ENCODE measurements around the gene RPS6KA4.
"Not testable (repeated sequence)": the region's sequence is repeated elsewhere in the genome, so short reads cannot be mapped to it uniquely, and the experiment has no call there.

Gene RPS6KA4

DNA sequence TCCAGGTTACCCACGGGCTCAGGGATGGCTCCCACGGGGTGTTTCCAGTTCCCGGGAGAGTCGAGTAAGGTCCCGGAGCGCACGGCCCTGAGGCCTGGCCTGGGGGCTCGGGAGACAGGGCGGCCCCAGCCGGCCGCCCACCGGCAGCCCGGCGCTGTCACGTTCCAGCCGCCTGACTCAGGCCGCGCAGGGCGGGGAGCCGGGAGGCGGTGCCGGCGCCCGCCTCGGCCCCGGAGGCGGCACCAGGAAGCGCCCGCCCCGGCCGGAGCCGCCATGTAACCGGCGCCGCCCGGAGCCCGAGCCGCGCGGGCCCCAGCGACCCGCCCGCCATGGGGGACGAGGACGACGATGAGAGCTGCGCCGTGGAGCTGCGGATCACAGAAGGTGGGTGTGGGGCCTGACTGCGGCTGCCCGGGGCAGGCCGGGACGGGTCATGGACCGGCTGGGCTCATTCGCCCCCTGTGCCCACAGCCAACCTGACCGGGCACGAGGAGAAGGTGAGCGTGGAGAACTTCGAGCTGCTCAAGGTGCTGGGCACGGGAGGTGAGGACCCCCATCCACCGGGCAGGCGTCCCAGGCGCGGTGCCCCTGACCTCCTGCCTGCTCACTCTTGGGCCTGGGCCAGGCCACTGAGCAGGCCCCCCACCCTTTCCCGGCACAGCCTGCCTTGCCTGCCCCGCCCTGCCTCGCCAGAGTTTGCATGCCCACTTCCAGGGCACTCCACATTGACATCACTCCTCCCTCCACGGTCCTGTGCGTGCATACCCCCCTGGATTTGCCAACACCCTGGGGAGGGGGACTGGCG is at the start of gene RPS6KA4:
TSS of gene RPS6KA4 (plus strand) at position 256 of the 805 bp plus-strand sequence. CDS start at position 330, 74 bp downstream.
- peaks cover 29% of the 10 kb centered on the region for H3K4me1 Mint-ChIP-seq (ENCODE audit: low read depth)
- H3K9me3 Mint-ChIP-seq = no peaks in the 10 kb centered on the region
- H3K36me3 Mint-ChIP-seq (ENCODE audit: low read depth) = peaks cover 33% of the 10 kb centered on the region
- DNase-seq (ENCODE audit: low spot score) = peak; percentile 73
- H3K27me3 Mint-ChIP-seq (ENCODE audit: low read depth) = no peaks in the 10 kb centered on the region
- peak within 1 kb of the TSS; percentile 80 for H3K27ac Mint-ChIP-seq
- peak within 1 kb of the TSS; percentile 92 for H3K4me3 Mint-ChIP-seq

DNA sequence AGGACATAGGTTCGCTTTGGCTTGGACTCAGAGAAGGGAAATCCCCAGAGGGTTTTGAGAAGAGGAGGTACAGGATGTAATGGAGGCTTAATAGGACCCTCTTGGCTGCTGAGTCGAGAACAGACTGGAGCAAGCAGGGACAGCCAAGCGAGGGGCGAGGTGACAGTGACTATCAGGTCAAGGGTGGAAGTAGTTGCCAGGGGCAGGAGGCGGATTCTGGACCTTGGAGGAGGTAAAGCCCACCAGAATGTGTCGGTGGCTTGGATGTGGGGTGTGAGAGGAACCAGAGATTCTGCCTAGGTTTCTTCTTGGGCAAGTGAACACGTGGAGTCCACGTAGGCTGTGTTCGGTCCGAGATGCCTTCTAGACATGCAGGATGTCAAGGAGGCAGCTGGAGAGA is 46.0 kb upstream of the RPS6KA4 start:
- peaks cover 19% of the 10 kb centered on the region for H3K4me1 Mint-ChIP-seq (ENCODE audit: low read depth)
- no peak for DNase-seq (ENCODE audit: low spot score)
- peak overlapping the region; percentile 37 for H3K27ac Mint-ChIP-seq
- H3K4me3 Mint-ChIP-seq = no peak overlapping the region
- peaks cover 32% of the 10 kb centered on the region for H3K36me3 Mint-ChIP-seq (ENCODE audit: low read depth)
- no peaks in the 10 kb centered on the region for H3K9me3 Mint-ChIP-seq
- H3K27me3 Mint-ChIP-seq (ENCODE audit: low read depth) = no peaks in the 10 kb centered on the region

DNA sequence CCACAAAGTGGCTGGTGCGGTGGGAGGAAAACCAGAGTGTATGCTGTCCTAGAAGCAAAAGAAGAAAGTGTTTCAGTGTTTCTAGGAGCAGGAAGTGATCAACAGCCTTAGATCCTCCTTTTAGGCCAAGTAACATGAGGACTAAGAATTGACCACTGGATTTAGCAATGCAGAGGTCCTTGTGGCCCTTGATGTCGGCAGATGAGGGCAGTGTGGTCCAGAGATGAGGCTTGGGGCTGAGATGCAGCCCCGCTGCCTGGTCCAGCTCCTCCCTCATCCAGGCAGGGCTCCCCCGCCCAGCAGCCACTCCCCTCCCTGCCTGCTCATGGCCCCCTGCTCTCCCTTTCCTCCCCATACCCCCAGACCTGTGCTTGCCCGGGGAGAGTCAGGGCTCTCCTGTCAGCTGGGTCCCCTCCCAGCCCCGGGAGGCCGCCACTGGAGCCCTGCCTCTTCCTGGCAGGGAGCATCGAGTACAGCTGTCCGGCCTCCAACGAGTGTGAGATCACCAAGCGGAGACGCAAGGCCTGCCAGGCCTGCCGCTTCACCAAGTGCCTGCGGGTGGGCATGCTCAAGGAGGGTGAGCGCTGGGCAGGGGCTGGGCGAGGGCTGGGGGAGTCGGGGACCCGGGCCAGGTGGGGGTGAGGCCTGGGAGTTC is 45.3 kb upstream of the RPS6KA4 start:
- peaks cover 32% of the 10 kb centered on the region for H3K36me3 Mint-ChIP-seq (ENCODE audit: low read depth)
- H3K27ac Mint-ChIP-seq = peak overlapping the region; percentile 33
- peaks cover 19% of the 10 kb centered on the region for H3K4me1 Mint-ChIP-seq (ENCODE audit: low read depth)
- H3K27me3 Mint-ChIP-seq (ENCODE audit: low read depth) = no peaks in the 10 kb centered on the region
- DNase-seq (ENCODE audit: low spot score) = no peak
- H3K4me3 Mint-ChIP-seq = no peak overlapping the region
- no peaks in the 10 kb centered on the region for H3K9me3 Mint-ChIP-seq

DNA sequence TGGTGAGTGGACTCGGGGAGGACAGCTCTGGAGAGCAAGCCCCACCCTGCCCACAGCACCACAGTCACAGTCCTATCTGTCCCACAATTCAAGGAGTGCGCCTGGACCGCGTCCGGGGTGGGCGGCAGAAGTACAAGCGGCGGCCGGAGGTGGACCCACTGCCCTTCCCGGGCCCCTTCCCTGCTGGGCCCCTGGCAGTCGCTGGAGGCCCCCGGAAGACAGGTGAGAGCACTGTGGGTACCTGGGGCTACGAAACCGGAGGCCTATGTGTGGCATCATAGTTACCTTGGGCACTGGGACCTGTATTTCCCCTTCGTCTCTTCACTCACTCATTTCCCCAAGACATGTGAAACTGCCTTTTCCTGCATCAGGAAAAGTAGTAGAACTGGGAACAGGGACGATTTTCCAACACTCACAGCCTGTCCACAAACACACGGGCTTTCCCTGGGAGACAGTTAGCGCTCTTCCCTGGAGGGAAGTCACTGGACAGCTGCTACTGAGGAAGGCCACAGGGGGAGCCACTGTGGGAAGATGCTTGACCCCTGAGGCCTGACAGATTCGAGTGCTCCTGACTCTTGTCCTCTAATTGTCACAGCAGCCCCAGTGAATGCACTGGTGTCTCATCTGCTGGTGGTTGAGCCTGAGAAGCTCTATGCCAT is 44.7 kb upstream of the RPS6KA4 start:
- Mint-ChIP-seq H3K4me3 (no peak overlapping the region), H3K4me1 (ENCODE audit: low read depth) (peaks cover 23% of the 10 kb centered on the region), H3K36me3 (ENCODE audit: low read depth) (peaks cover 32% of the 10 kb centered on the region), H3K27ac (no peak overlapping the region), H3K27me3 (ENCODE audit: low read depth) (no peaks in the 10 kb centered on the region), H3K9me3 (no peaks in the 10 kb centered on the region)
- DNase-seq (ENCODE audit: low spot score) = no peak

DNA sequence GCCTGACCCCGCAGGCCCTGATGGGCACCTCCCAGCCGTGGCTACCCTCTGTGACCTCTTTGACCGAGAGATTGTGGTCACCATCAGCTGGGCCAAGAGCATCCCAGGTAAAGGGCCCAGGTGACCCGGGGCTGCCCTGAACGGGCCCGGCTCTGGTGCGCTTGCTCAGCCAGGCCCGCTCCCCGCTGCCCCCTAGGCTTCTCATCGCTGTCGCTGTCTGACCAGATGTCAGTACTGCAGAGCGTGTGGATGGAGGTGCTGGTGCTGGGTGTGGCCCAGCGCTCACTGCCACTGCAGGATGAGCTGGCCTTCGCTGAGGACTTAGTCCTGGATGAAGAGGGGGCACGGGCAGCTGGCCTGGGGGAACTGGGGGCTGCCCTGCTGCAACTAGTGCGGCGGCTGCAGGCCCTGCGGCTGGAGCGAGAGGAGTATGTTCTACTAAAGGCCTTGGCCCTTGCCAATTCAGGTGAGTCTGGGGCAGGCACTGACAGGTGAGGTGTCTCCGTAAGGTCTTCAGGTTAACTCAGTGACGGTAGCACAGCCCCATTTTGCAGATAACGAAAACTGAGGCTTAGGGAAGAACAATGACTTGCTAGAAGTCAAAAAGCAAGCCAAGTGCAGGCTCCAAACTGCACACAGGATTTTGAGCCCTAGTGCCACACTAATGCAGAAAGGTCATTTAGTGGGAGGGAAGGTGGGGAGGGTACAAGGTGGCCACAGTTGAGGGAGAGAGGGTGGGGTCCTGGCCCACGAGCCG is 44.0 kb upstream of the RPS6KA4 start:
- no peaks in the 10 kb centered on the region for H3K9me3 Mint-ChIP-seq
- H3K4me1 Mint-ChIP-seq (ENCODE audit: low read depth) = peaks cover 25% of the 10 kb centered on the region
- no peak overlapping the region for H3K27ac Mint-ChIP-seq
- no peaks in the 10 kb centered on the region for H3K27me3 Mint-ChIP-seq (ENCODE audit: low read depth)
- H3K36me3 Mint-ChIP-seq (ENCODE audit: low read depth) = peaks cover 35% of the 10 kb centered on the region
- H3K4me3 Mint-ChIP-seq = peak overlapping the region; percentile 26
- DNase-seq (ENCODE audit: low spot score) = no peak

DNA sequence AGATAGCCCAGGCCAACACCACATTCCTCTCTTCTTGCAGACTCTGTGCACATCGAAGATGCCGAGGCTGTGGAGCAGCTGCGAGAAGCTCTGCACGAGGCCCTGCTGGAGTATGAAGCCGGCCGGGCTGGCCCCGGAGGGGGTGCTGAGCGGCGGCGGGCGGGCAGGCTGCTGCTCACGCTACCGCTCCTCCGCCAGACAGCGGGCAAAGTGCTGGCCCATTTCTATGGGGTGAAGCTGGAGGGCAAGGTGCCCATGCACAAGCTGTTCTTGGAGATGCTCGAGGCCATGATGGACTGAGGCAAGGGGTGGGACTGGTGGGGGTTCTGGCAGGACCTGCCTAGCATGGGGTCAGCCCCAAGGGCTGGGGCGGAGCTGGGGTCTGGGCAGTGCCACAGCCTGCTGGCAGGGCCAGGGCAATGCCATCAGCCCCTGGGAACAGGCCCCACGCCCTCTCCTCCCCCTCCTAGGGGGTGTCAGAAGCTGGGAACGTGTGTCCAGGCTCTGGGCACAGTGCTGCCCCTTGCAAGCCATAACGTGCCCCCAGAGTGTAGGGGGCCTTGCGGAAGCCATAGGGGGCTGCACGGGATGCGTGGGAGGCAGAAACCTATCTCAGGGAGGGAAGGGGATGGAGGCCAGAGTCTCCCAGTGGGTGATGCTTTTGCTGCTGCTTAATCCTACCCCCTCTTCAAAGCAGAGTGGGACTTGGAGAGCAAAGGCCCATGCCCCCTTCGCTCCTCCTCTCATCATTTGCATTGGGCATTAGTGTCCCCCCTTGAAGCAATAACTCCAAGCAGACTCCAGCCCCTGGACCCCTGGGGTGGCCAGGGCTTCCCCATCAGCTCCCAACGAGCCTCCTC is 43.1 kb upstream of the RPS6KA4 start:
- Mint-ChIP-seq H3K36me3 (ENCODE audit: low read depth) (peaks cover 37% of the 10 kb centered on the region), H3K4me1 (ENCODE audit: low read depth) (peaks cover 24% of the 10 kb centered on the region)

DNA sequence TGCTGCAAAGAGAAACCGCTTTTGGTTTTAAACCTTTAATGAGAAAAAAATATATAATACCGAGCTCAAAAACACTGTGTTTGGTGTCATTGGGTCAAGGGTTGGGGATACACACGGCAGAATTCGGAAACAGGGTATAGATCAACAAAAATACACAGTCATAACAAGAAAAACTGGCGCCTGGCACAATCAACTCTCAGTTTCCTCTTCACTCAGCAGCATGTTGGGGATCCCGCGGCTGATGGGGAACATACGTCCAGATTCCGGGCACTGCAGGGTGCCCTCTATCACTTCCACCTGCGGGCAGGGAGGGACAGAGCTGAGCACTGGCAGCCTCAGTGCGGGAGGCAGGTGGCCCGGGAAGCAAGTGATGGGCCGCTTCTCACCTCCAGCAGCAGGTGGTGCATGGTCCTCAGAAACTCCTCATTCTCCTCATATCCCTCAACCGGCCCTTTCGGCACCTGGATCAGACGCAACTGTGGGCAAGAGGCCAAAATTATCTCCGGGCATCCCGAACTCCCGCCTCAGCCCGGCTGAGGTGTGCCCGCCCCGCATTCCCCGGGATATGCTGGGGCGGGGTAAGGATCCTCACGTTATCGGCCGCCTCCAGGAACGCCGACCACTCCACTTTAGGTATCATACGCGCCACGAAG is 42.2 kb upstream of the RPS6KA4 start:
- DNase-seq (ENCODE audit: low spot score) = peak; percentile 40
- Mint-ChIP-seq H3K9me3 (no peaks in the 10 kb centered on the region), H3K27ac (peak overlapping the region; percentile 100), H3K4me1 (ENCODE audit: low read depth) (peaks cover 25% of the 10 kb centered on the region), H3K4me3 (peak overlapping the region; percentile 97), H3K27me3 (ENCODE audit: low read depth) (no peaks in the 10 kb centered on the region), H3K36me3 (ENCODE audit: low read depth) (peaks cover 42% of the 10 kb centered on the region)

More for the DNA sequence above, 43.1 kb upstream of the RPS6KA4 start:
- Mint-ChIP-seq H3K27ac (peak overlapping the region; percentile 100), H3K4me3 (peak overlapping the region; percentile 97)
- H3K9me3 Mint-ChIP-seq; DNase-seq (ENCODE audit: low spot score); H3K27me3 Mint-ChIP-seq (ENCODE audit: low read depth): not testable (repeated sequence)

DNA sequence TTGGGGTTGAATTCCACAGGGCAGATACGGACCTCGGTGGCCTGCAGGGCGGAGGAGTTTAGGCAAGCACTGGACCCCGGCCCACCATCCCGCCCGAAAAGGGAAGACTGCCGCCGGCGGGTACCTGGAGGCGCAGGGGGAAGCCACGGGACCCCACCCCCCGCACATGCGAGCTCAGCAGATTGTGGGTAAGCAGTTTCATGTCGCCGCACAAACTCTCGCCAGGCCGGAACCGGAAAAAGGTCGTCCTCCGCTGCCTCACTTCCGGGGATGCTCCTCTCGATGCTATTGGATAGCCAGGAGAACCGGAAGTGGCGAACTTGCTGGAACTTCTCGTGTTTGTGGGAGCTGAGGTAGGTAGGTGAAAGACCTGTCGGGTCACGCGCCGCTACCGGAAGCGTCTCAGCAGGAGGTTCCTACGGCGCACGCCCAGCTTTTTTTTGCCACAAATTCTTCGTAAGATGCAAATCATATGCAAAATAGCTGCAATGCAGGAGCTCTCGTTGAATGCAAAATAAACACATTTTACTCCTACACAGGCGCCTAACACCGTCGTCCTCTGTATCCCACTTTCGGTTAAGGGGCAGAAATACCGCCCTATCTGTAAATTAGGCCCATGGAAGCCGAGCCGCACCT is 41.5 kb upstream of the RPS6KA4 start, which contains the start of gene TRMT112:
TSS of gene TRMT112 (minus strand) at position 235 of the 636 bp plus-strand sequence. CDS start at position 202, 33 bp downstream.
- H3K27ac Mint-ChIP-seq = peak within 1 kb of the TSS; percentile 100
- DNase-seq (ENCODE audit: low spot score) = peak; percentile 97
- H3K27me3 Mint-ChIP-seq (ENCODE audit: low read depth) = no peaks in the 10 kb centered on the region
- peaks cover 42% of the 10 kb centered on the region for H3K36me3 Mint-ChIP-seq (ENCODE audit: low read depth)
- H3K4me3 Mint-ChIP-seq = peak within 1 kb of the TSS; percentile 97
- peaks cover 24% of the 10 kb centered on the region for H3K4me1 Mint-ChIP-seq (ENCODE audit: low read depth)
- no peaks in the 10 kb centered on the region for H3K9me3 Mint-ChIP-seq

DNA sequence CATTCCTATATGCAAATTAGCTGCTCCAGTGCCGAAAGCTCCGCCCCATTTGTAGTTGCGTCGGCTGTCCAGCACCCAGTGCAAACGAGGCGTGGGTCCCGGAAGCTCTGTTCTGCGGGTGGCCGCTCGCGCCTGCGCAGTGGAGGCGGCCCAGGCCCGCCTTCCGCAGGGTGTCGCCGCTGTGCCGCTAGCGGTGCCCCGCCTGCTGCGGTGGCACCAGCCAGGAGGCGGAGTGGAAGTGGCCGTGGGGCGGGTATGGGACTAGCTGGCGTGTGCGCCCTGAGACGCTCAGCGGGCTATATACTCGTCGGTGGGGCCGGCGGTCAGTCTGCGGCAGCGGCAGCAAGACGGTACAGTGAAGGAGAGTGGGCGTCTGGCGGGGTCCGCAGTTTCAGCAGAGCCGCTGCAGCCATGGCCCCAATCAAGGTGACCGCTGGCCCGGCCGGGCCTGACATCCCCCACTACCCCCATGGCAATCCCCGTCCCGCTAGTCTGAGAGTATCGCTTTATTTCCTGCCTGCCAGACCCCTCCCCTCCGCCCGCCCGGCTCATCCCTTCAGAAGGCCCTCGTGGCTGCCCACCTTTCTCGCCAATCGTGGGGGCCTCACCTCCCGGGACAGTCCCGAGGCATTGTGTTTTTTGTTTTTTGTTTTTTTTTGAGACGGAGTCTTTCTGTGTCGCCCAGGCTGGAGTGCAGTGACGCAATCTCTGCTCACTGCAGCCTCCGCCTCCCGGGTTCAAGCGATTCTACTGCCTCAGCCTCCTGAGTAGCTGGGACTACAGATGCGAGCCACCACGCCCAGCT is 40.8 kb upstream of the RPS6KA4 start, which contains the start of gene PRDX5:
TSS of gene PRDX5 (plus strand) at position 161 of the 805 bp plus-strand sequence. CDS start at position 256, 95 bp downstream.
- DNase-seq (ENCODE audit: low spot score) = peak; percentile 97
- Mint-ChIP-seq H3K9me3 (no peaks in the 10 kb centered on the region), H3K4me3 (peak within 1 kb of the TSS; percentile 97), H3K36me3 (ENCODE audit: low read depth) (peaks cover 37% of the 10 kb centered on the region), H3K27me3 (ENCODE audit: low read depth) (no peaks in the 10 kb centered on the region), H3K27ac (peak within 1 kb of the TSS; percentile 100), H3K4me1 (ENCODE audit: low read depth) (peaks cover 21% of the 10 kb centered on the region)

DNA sequence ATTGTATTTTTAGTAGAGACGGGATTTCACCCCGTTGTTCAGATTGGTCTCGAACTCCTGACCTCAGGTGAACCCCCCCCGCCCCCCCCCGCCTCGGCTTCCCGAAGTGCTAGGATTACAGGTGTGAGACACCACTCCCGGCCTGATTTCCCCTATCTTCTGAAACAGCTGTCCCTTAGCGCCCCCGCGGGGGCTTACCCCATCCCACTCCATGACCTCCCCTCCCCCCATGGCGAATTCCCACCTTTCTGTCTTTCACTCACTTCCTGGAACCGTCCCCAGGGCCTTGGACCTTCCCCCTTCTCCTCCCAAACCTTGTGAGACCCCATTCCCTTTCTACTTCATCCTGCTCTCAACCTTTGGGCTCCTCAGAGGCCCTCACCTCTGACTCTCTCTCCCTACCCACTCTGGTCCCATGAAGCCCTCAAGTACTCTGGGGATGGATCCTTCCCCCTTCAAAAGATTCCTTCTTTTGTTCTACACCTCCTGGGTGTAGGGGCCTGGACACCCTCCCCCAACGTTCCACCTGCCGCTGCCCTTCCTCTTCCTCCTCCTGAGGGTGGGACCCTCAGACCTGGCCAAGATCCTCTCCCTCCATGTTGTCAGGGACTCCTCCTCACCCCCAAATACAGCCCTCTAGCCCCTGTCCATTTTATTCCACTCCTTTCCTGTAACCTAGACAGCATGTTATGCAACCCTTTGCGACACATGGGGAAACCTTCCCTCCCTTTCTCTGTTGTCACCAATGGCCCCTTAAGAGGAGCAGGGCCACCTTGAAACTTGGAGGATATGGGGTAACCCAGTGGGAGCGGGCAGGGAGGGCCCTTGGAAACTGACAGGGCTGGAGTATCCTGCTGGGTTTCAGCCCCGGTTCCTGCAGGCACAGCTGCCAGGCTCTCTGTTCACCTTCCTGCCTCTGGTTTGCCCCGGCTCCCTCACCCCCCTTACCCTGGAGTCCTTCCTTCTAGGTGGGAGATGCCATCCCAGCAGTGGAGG is 39.9 kb upstream of the RPS6KA4 start:
- Mint-ChIP-seq H3K4me3 (peak overlapping the region; percentile 97), H3K27me3 (ENCODE audit: low read depth) (no peaks in the 10 kb centered on the region), H3K4me1 (ENCODE audit: low read depth) (peaks cover 21% of the 10 kb centered on the region), H3K36me3 (ENCODE audit: low read depth) (peaks cover 36% of the 10 kb centered on the region), H3K27ac (peak overlapping the region; percentile 100), H3K9me3 (no peaks in the 10 kb centered on the region)
- no peak for DNase-seq (ENCODE audit: low spot score)
